NCI-H2171 treated with DMSO at 0.1 percent for 48 hours (cell line): ENCODE data around the gene TLNRD1.

Experiments
- DNase-seq: peaks from one replicate; lab custom pipeline; 2025; lab: John Stamatoyannopoulos, UW

TLNRD1 gene

DNA sequence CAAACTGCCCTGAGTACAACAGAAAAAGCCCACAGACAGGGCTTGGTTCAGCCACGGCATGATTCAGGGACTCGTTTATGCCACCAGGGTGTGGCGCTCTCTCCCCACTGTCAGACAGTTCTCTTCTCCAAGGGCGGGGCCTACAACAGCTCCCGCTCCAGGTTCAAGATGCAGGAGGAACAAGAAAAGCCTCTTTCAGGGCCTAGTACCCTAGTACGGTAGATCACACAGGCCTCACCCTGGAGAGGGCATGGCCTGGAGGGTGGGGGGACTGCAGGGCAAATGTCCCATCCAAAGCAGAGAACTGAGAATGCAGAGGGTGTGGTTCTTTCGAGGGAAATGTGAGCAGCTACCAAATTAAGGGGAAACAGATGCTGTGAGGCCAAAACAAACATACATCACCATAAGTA, 23.1 kb upstream of the TLNRD1 start:
- DNase-seq = peak; percentile 79

DNA sequence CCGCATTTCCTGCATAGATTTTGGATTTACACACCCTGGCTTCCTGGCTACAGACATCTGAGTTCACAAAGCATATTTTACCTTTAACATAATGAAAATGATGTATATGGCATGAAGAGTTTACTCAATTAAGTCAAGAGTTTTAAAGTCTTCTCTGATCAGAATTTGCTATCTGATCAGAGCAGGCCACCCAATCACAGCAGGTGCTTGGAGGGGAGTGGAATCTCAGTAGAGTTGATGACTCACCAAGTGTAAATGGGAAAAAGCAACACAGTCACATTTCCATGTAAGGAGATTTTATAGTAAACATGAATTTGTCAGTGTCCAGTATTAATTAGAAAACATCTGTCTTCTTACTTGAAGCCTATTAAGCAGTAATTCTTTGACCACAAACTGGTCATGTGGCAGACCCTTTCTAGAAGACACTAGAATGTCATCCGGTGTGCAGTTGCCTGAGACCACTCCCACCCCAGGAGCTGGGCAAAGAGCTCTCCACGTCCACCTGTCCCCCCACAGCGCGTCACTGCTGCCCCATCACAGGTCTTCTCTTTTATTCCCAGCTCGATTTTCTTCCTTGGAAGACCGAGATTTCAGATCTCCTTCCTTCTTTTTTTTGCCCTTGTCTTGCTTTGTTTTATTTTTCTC, 21.9 kb upstream of the TLNRD1 start:
- peak; percentile 10 for DNase-seq

DNA sequence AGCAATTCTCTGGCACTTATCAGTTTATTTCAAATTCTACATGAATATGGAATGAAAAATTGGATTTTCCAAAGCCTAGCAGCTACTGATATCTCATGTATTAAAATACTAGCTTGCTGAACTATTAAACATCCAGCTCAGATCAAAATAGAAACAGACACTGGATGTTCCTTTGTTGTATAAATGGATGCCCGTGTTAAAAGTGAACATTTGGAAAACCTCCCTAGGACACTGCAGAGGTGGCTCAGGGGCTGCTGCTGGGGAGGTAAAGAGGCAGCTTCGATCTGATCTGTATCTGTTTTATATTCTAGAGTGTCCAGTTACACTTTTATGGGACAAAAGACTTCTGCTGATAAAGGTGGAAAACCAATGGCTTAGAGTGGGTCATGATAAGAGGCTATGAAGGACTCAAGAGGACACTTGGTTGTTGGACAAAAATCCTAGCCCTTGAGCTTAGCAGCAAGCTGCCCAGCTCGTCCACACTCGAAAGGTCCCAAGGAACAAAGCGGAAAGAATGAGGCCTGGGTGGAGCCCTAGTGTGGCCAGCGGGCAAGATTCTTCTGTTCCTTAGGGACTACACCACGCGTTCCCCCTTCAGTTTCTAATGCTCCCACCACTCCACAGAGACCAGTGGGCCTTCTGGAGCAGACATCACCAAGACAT, 21.1 kb upstream of the TLNRD1 start:
- no peak for DNase-seq

DNA sequence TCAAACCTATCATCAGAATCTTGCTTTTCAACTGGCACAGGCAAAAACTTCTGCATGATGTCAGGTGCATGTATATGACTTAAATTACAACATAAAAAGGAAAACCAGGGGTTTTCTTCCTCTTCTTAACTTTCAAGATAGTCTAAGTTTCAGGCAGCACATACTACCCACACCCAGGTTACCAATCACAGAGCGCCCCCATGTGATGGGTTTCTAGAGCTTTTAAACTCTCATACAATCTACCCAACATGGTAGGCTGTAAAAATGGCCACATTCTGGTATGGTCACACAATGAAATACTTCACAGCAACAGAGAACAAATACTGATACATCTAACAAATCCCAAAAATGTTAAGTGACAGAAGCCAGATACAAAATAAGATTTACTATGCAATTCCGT, 18.5 kb upstream of the TLNRD1 start:
- no peak for DNase-seq

DNA sequence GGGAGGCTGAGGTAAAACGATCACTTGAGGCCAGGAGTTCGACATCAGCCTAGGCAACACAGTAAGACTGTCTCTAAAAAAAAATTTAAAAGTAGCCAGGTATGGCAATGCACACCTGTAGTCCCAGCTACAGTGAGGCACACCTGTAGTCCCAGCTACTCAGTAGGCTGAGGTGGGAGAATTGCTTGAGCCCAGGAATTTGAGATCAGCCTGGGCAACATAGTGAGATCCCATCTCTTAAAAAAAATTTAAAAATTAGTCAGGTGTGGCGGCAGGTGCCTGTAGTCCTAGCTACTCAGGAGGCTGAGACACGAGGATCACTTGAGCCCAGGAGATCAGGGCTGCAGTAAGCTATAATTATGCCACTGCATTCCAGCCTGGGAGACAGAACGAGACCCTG, 17.9 kb upstream of the TLNRD1 start:
- DNase-seq = no peak

DNA sequence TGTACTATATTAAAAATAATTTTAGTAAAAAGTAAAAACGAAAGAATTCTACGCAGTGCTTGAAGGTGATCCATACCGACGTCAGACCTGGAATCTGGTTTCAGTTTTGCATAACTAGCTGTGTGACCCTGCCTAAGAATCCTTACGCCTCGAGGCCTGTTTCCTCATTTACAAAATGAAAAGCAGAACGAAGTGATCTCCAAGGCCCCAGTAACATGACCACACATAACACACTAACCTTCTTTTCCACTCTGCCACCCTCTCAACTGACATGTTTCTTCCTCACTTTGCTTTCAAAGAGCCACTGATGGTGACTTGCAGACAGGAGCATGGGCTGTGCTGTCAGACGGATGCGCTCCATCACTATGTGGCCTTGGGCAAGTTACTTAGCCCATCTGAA, 15.9 kb upstream of the TLNRD1 start:
- DNase-seq = no peak

DNA sequence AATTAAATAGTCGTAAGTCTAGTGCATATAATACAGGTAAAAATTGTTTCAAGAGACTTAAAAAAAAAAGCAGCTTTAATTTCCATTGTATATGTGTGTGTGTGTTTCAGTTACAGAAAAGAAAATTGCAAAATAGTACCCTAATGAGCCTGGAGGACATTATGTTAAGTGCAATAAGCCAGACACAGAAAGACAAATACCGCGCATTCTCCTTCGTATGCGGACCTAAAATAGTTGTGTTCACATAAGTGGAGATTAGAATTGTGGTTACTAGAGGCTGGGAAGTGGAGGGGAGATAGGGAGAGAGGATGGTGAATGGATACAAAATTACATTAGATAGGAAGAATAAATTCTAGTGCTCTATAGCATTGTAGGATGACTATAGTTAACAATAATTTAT, 14.7 kb upstream of the TLNRD1 start:
- no peak for DNase-seq

DNA sequence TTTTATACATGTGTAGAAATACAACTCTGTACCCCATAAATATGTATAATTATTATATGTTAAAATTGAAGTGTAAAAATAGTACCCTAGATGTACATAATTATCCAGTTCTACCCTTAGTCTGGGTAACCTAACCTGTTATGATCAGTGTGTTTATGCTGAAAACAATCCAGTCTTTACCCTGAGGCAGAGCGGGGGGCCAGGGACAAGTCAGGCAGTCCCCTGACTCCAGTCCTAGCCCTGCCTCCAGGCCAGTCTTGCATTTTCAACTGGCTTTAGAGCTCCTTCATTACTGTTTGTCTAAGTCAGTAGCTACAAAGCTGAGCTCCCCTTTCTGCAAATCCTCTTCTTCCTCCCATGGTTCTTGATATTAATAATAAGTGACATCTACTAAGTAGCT, 14.2 kb upstream of the TLNRD1 start:
- DNase-seq = no peak

DNA sequence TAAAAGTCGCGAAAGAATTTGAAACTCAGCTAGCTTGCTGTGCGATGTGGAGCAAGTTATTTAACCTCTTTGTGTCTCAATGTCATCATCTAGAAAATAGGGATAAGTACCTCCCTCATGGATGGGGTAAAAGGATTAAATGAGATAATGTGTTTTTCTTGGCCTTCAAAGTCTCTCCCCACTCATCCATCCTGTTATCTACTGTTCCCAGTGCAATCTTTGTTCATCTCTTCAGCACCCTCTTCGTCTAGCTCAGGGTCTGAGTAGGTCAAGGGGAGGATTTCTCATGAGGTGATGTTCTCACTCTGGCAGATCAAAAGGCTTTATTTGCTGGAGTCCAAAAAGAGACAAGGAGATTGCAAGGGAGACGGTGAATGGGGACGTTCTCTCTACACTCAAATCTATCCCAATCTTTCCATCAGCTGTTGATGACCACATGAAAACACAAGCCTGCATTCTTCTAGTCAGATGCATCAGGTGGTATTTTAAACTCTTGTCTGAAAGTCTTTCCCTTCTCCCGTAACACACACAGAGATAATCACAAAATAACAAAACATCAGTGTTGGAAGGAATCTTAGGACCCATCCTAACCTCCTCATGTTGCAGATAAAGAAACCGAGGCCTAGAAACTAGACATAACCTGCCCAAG, 12.5 kb upstream of the TLNRD1 start:
- DNase-seq = no peak

DNA sequence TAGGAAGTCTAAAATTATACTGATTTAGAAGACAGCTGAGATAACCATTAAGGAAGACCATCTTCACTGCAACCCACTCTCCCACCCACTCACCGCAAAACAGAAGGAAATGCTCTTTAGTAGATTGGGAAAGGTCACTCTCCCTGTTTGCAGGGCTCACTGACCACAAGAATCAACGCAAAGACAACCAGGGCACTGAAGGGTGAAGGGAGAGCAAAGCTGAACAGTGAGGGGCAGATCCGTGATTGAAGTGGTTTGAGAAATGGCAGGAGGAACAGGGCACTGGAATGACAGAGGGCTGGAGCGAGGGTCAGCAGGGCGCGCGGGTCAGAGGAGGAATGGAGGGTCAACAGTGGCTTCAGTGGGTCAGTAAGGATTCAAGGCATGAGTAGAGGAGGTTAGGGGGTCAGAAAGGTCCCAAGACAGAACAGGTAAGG, 11.6 kb upstream of the TLNRD1 start:
- no peak for DNase-seq

DNA sequence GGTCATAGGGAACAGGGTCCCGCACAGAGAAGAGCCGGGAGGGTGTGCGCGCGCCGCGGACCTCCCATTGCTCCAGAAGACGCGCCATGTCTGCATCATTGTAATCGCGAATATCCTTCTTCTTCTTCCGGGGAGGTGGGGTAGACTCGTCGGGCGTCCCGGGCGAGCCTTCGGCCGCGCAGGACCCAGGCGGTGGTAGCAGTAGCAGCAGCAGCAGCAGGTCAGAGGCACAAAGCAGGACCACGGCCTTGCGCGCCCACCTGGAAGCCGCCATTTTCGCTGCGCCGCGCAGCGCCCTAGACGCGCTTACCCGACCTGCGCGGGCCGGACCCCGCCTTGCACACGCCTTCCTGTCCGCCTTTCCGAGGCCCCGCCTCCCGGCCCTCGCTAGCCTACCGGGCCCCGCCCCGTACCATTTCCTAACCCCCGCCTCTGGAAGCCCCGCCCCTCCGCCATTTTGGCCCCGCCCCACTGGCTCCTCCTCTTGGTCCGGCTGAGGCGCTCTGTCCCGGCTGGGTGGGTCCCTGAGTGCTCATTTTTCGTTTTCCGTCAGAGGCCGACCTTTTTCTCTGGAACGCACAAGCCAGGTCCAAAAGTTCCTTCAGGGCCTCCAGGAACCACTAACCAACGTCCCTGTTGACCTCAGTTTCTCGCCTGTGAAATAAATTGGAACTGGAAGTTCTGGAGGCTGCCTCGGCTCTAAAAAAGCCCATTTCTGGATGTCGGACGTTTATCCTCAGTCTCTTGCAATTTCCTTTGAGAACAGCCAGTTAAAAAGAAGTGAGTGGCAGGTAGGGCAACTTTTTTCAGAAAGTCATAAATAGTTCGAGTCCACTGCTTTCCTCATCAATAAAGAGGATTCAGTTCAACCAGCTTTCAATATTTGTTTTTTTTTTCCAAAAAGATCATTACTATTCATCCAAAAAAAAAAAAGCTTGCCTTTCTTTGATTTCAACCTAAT, 10.9 kb upstream of the TLNRD1 start, which contains the start of gene MESD:
MESD (minus strand) TSS at position 302 of the 961 bp plus-strand sequence; CDS start at position 274, 28 bp downstream.
- peak; percentile 95 for DNase-seq

DNA sequence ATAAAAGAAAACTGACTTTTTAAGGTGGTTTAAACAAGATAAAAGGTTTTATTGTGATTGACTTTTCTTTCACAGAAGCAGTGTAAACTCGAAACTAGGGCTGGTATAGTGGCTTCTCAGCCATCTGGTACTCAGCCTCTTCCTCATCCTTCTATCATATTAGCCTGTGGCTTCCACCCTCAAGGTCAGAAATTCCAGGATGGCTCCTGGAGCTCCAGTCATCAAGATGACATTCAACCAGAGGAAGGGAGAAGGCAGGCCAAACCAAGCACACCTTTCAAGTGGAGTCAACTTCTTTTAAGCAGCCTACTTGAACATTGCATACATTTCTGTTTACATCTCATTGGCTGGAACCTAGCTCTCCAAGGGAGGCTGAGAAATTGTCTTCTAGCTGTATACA, 9.8 kb upstream of the TLNRD1 start:
- DNase-seq = no peak

DNA sequence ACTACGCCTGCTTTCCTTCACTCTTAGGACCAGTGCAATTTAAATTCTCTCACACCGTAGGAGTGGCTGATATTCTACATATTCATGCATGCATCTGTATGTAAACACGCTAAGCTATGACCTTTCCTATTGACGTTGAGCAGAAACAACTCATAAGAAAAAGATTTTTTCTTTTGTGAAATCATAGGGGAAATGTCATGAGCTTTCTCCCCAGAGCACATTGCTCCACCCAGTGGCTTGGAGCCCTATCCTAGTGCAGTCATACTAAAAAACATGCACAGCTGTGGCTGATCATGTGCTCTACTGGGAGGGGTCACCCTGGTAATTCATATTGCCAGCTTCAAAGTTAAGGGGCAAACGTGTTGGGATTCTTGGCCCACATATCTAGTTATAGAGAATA, 9.3 kb upstream of the TLNRD1 start:
- DNase-seq = peak; percentile 74

DNA sequence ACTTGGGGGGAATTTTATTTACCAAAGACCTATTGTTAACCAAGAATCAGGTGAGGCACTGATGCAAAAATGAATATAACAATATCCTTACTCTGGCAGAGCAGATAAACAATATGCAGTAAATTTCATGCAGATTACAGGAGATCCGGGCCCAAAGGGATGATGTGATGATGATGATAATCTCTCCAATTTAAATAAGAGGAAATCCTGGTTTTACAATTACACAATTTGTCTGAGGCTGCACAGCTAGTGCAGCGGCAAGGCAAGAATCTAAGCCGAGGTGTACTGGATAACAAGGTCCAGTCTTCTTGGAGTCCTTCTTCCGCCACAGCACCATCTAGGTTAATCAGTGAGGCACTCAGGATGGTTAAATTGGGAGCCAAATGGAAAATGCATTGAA, 8.7 kb upstream of the TLNRD1 start:
- DNase-seq = no peak

DNA sequence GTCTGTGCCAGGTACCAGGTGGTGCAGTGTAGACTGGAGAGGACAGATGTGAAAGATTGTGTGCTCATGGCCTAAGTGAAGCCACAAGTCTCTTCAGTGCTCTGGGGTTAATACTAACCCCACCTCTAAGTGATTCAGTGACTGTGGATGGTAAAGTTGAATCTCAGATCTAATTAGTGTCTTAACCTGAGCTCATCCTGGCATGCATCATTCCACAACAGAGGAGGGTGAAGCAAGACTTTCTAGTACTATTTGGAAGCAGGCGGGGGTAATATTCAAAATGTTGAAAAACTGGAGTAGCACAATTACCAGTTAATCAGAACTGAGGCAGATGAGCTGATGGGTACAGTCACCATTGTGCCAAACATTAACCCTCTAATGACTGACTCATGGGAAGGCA, 8.3 kb upstream of the TLNRD1 start:
- DNase-seq = peak; percentile 11

DNA sequence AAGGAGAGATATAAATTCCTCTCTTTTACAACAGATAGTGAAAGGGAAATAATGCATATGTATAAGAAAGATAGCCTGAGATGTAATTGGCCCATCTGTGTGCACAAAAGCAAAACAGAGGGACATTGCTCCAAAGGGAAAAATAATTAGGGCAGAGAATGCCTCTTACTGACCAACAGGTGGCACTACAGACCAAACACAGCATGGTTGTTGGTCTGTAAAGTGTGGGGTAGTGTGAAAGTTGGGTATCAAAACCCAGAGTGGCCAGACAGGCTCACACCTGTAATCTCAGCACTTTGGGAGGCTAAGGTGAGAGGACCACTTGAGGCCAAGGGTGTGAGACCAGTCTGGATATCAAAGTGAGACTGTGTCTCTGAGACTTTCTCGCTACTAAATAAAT, 4.5 kb upstream of the TLNRD1 start:
- DNase-seq = no peak

DNA sequence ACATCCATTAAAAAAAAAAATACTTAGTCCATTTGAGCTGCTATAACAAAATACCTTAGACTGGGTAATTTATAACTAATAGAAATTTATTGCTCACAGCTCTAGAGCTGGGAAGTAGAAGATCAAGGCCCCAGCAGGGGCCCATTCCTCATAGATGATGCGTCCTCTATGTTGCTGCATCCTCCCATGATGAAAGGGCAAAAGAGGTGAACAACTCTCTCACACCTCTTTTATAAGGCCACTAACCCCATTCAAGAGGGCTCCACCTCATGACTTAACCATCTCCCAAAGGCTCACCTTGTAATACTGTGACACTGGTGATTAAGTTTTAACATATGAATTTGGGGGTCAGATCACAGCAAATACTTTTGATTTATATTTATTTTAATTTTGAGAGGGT, 3.0 kb upstream of the TLNRD1 start:
- DNase-seq = no peak

DNA sequence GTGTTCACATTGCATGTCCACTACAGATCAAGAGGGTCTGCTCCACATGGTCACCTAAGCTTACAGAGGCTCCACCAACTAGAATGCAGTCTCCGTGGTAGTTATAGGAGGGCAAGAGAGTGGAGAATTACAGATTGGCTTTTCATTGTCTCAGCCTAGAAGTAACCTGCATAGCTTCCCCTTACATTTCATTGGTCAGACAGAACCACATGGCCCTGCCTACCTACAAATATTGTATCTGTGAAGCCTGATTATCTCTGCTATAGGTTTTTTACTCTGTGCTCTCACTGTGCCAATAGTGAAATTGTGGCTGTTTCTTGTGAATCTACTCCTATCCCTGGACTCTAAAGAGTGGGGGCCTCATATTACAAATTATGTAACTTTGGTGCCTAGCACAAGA, 2.5 kb upstream of the TLNRD1 start:
- no peak for DNase-seq

DNA sequence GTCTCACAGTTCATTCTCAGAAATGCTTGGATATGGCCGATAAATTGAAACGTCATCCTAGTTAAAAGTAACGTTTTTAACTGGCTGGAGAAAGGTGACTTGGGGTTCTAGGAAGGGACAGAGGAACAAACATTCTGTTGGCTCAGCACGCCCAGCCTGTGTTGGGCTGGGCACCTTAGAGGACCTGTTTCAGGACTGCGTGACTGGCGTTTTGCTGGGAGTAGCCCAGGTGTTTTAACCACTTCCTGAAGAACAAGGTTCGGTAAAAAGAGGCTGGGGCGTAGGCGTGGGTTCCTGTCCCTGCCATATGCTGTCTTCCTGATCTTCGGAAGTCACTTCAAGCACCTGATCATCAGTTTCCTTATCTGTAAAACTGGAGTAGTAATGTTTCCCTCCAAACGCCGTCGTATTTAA, 1.1 kb upstream of the TLNRD1 start:
- DNase-seq = no peak

DNA sequence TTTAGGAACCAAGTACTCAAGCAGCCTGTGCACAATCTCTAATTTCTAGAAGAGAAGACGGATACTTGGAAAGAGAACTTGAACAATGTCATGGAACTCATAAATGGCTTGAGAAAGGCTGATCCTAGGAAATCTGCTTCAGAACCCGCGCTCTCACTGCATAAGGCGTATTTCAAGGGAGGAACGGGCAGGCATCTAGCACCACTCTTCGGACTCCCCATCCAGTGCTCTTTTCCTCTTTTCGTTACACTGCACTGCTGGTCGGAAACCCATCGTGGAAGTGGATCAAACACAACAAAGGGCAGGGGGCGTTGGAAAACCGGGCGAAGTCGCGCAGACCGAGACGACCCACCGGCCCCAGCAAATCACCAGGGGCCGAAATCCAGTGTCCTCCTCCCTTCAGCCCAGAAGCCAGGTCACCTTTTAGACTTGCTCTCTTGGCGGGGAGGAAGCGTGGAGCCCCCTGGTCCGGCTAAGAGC, 539 bp upstream of the TLNRD1 start:
- DNase-seq = peak; percentile 27

DNA sequence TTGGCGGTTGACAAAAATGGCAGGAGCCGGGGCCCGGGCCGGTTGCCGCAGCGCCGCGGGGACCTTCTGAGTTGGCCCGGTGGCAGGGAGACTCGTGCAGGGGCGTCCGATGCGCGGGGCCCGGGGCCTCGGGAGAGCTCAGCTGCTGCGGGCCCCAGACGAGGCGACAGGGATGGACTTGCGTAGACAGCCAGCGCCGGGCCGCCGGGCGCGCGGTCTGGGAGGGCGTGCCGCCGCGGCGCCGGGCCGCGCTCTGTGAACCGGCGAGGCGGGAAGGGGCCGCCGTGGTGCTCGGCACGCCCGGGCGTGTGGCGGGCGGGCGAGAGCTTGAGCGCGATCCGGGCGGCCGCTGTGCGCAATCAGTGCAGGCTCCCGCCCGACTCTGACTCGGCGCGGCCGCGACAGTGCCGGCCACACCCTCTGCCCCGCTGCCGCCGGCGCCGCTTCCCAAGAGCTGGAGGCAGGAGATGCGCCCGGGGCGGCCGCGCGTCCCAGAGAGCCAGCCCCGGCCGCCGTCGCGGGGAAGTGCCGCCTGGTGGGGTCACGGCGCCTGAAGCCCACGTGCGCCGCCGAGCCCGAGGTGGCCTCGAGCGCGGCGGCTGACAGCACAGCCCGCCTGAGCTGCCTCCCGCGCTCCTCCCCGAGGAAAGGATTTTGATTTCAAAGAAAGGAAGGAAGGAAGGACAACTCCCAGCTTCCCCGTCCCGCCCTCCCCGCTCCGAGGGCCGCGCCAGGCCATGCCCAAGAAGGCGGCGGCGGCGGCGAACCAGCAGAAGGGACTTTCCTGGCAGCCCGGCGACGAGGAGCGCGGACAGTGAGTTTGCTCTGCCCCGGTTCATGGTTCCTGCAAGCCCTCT, 657 bp downstream of the TLNRD1 start:
- peak; percentile 45 for DNase-seq
